NCI-H2196 (cell line): ENCODE results near the gene KLHL1.

Source experiments
- DNase-seq: peaks from one replicate; lab custom pipeline; 2025; ENCODE audit not compliant: unreplicated experiment; lab: John Stamatoyannopoulos, UW

The KLHL1 gene

DNA sequence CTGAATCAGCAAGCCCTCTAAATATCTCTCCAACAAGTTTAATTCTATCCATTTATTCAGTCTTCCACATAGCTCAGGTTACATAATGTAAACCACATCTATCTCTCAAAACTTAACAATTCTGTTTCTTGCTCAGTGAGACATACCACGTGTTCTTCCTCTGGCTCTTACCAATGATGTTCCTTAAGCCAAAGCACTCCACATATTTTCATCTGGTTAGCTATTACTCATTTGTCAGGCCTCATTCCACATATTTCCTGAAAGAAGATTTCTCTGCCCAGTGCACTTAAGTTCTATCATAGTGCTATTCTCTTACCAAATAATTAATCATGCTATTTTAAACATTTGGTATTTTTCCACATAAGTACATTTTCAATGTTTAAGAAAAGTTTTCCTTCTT lies 403.9 kb downstream of the KLHL1 start:
- DNase-seq = no peak

DNA sequence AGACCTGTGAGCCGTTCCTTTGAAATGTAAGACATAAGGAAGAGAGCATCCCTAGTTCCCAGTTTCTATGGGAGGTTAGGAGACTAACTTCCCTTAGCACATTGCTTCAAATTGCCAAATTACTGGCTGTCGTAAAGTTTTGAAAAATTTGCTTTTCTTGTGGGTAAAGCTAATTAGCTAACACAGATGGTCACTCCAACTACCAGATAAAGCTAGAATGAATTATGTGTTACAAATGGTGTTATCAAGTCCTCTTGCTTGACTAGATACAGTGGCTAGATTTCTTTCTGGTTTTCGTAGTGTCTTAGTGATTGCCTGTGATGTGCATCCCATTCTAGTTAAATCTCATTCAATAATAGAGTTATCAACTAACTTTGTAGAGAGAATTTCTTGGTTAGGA lies 417.3 kb downstream of the KLHL1 start:
- no peak for DNase-seq

DNA sequence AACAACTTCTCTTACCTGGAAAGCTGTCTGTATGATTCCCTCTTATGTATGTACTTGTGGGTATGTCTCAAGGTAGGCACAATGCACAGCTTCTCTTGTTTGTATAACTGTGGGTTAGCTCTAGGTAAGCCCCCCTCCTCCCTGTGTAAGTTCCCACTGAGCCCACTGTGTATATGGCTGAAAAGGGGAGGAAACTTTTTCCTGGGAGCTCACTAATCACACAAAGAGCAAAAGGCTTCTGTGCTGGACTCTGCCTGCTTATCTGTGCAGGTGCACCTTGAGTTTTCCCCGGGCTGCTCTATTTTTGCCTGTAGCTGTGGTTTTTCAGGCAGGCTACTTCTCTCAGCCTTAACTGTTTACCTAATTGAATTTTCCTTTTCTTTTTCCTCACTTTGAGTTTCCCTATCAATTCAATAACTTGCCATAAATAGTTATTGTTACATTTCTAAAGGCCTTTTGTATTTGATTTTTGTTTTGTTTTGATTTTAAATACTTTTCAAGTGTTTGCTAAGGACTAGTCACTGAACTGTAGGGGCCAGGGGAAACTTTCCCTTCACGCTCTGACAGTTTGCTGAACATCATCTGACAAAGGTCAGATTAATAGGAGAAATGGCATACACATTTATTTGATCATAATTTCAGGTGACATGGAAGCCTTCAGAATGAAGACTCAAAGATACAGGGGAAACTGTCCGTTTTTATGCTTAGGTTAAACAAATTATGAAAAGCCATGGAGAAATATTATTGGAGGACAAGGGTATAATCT lies 424.1 kb downstream of the KLHL1 start:
- DNase-seq = no peak

DNA sequence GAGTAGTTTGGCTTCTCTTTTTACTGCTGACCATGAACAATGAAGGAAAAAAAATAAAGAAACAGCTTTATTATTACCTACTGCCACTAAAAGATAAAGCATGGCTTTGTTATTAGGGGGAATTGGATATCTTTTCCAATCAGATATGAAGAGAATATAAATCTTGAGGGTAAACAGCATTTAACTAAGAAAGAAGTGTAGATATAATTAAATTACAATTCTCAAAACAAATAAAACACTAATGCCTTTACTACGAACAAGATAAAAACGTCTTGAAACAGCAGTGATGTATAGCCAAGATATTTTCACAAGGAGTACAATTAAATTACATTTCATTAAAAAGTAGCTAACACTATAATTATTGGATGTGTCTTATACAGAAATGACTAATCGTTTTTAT lies 426.5 kb downstream of the KLHL1 start:
- DNase-seq = no peak

DNA sequence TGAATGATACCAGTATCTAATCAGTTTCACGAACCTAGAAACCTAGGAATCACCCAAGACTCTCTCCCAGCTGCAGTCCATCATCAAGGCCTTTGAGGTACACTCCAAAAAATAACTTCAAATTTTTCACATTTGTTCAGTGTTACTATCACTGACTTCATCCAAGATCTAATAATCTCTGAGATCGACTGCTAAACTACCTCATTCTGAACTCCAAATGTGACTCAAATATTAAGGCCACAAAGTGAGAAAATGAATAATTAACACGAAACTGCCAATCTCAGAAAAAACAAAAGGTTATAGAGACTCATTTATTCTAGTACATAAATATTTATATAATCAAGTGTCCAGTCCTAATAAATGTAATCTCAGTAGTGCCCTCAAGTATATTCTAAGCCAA lies 430.9 kb downstream of the KLHL1 start:
- no peak for DNase-seq

DNA sequence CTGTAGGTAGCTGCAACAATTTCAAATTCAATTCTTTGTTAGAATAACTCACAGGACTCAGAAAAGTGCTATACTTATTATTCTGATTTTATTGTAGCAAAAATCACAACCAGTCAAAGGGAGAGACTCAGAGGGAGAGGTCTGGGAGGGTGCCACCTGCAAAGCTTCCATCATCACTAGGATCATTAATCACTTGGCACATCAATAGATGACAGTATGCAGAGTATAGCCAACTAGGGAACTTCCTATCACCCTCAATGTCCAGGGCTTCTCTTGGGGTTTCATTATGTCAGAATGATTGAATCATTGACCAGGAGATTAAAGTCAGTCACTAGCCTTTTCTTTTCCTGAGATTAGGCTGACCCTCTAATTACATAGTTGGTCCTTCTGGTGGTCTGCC lies 432.0 kb downstream of the KLHL1 start:
- no peak for DNase-seq

DNA sequence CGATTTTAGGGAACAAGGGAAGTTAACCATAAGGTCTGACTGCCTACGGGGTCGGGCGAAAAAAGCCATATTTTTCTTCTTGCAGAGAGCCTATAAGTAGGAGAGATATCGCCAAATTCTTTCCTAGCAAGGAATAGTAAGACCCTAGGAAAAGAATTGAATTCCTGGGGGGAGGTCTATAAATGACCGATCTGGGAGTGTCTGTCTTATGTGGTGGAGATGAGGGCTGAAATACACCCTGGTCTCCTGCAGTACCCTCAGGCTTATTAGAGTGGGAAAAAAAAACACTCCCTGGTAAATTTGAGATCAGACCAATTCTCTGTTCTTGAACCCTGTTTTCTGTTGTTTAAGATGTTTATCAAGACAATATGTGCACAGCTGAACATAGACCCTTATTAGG lies 448.1 kb downstream of the KLHL1 start:
- DNase-seq = no peak

DNA sequence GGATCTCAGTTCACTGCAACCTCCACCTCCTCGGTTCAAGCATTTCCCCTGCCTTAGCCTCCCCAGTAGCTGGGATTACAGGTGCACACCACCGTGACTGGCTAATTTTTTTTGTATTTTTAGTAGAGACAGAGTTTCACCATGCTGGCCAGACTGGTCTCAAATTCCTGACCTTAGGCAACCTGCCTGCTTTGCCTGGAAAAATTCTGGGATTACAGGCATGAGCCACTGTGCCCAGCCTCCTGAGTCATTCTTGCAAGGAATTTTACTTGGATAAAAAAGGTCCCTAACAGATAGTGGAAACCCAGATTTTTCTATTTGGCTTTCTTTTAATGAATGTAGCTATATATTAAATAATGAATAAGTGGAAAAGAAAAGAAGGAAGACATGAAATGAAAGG lies 450.6 kb downstream of the KLHL1 start:
- DNase-seq = no peak

DNA sequence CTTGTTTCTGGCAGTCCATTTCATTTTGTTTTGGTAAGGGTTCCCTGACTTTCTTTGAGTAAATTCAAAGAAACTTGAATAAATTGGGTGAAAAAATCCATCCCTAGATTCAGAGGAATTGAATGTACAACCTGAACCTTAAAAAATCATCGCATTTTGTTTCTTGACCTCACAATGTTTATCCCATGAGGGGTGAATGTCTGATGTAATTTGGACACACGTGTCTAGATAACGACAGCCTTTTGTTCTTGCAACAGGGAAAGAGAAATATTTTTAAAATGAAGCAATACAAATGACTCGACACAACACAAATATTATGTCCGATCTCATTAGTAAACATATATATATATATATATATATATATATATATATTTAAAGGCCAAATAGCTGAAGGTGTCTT lies 453.9 kb downstream of the KLHL1 start:
- DNase-seq = no peak
